HCT116 (cell line): ENCODE data around the gene RARG. TPM values are rescaled to one million over a fixed set of nuclear protein-coding genes. Genes with fewer than 3 reads are reported as not detected.

Source experiments
- ATAC-seq: fragments of 200-7000 bp; cut with Tn5 transposase; 2 replicates; pipeline ENCODE4 v1.9.1; 2020; ENCODE audit warnings: mild to moderate bottlenecking, moderate library complexity
- BruUV-seq: library from RNA; stranded (reverse); fragments of 400-500 nt; replicated peaks from 2 replicates; lab custom pipeline; 2021; lab: Mats Ljungman, UMichigan
- CTCF ChIA-PET: fragments of 300-600 bp; sonication (Branson Sonifier 250); formaldehyde crosslinking; loops from one replicate; lab custom pipeline; 2021; ENCODE audit warnings: antibody characterized with exemption; lab: Charles Lee
- POLR2A ChIA-PET: fragments of 300-600, 350-600 bp; sonication (Branson Sonifier 250); formaldehyde crosslinking; loops from one replicate; lab custom pipeline; 2021; ENCODE audit warnings: antibody characterized with exemption; lab: Charles Lee
- RAD21 ChIA-PET, 2 experiments: fragments of 300-600 bp; sonication (Branson Sonifier 250); formaldehyde crosslinking; loops; one replicate each; lab custom pipeline; 2023; ENCODE audit warnings: low total read pairs in 2 of 2; ENCODE audit not compliant: uncharacterized antibody in 2 of 2, unreplicated experiment in 2 of 2, low non-redundant PET in 1 of 2; lab: Charles Lee
- DNase-seq: peaks from one replicate; pipeline ENCODE4 v3.0.0-alpha.2; 2010; ENCODE audit warnings: low read depth, low spot score
- H2AFZ ChIP-seq: fragments of 200-600 bp; shearing (Covaris generic), sonication (generic); 2 replicates; pipeline ENCODE4 v1.6.1; 2017; ENCODE audit warnings: low read depth, mixed run types, mixed read lengths, antibody characterized with exemption, low read length; ENCODE audit not compliant: poor library complexity, severe bottlenecking
- H3K27ac ChIP-seq: 2 replicates; pipeline ENCODE4 v1.5.1; 2012; ENCODE audit warnings: low read depth, low read length
- H3K27me3 ChIP-seq: fragments of 200-600 bp; sonication (generic); 2 replicates; pipeline ENCODE4 v1.6.1; 2016; ENCODE audit warnings: mixed run types, low read length, mixed read lengths; ENCODE audit not compliant: insufficient read depth
- H3K36me3 ChIP-seq, 2 experiments: fragments of 200-500 bp in 1 of 2; fragments of 200-600 bp in 1 of 2; sonication (Bioruptor generic) in 1 of 2; sonication (generic) in 1 of 2; 2 replicates each; pipeline versions ENCODE4 v1.5.1 to v1.6.1; 2014 to 2016; ENCODE audit warnings: low read length in 2 of 2, inconsistent platforms in 1 of 2, mixed read lengths in 1 of 2, mixed run types in 1 of 2; ENCODE audit not compliant: insufficient read depth in 2 of 2, control insufficient read depth in 1 of 2
- H3K4me1 ChIP-seq, 2 experiments: fragments of 200-600 bp in 1 of 2; sonication (generic) in 1 of 2; 2 replicates each; pipeline versions ENCODE4 v1.5.1 to v1.6.1; 2012 to 2017; ENCODE audit warnings: low read length in 2 of 2, inconsistent platforms in 1 of 2, mild to moderate bottlenecking in 1 of 2, mixed read lengths in 1 of 2, mixed run types in 1 of 2, moderate library complexity in 1 of 2; ENCODE audit not compliant: insufficient read depth in 2 of 2, control insufficient read depth in 1 of 2
- H3K4me2 ChIP-seq: fragments of 200-600 bp; sonication (generic); 2 replicates; pipeline ENCODE4 v1.6.1; 2017; ENCODE audit warnings: mixed run types, low read length, mixed read lengths
- H3K4me3 ChIP-seq, 2 experiments: fragments of 200-600 bp in 1 of 2; sonication (generic) in 1 of 2; replicated peaks in 1 of 2; 2 replicates each; pipeline ENCODE4 v1.5.1; 2011 to 2016; ENCODE audit warnings: low read length in 2 of 2, control low read depth in 1 of 2, low read depth in 1 of 2, mild to moderate bottlenecking in 1 of 2, mixed read lengths in 1 of 2, mixed run types in 1 of 2
- H3K79me2 ChIP-seq: fragments of 200-600 bp; sonication (generic); 2 replicates; pipeline ENCODE4 v1.6.1; 2017; ENCODE audit warnings: mild to moderate bottlenecking, mixed run types, low read length, moderate library complexity, mixed read lengths; ENCODE audit not compliant: insufficient read depth
- H3K9ac ChIP-seq: fragments of 200-600 bp; sonication (generic); 2 replicates; pipeline ENCODE4 v1.6.1; 2016; ENCODE audit warnings: low read length, mixed read lengths
- H3K9me2 ChIP-seq: fragments of 200-600 bp; sonication (generic), shearing (Covaris generic); 2 replicates; pipeline ENCODE4 v1.6.1; 2017; ENCODE audit warnings: mixed run types, mild to moderate bottlenecking, moderate library complexity; ENCODE audit not compliant: insufficient read depth
- H3K9me3 ChIP-seq, 2 experiments: fragments of 200-500 bp in 1 of 2; fragments of 200-600 bp in 1 of 2; sonication (Bioruptor generic) in 1 of 2; sonication (generic) in 1 of 2; 2 replicates each; pipeline ENCODE4 v1.6.1; 2014 to 2017; ENCODE audit warnings: low read length in 2 of 2, mixed read lengths in 2 of 2, inconsistent platforms in 1 of 2, low read depth in 1 of 2, mild to moderate bottlenecking in 1 of 2, mixed run types in 1 of 2, moderate library complexity in 1 of 2; ENCODE audit not compliant: control insufficient read depth in 1 of 2, insufficient read depth in 1 of 2
- H4K20me1 ChIP-seq: fragments of 200-600 bp; sonication (generic), shearing (Covaris generic); 2 replicates; pipeline ENCODE4 v1.6.1; 2017; ENCODE audit warnings: mixed run types, mild to moderate bottlenecking, moderate library complexity; ENCODE audit not compliant: insufficient read depth
- ELF1 ChIP-seq: IDR thresholded peaks from 2 replicates; pipeline ENCODE4 v1.6.1; 2012; ENCODE audit warnings: low read depth, borderline replicate concordance
- JUND ChIP-seq: IDR thresholded peaks from 2 replicates; pipeline ENCODE4 v1.6.1; 2012
- POLR2A ChIP-seq: IDR thresholded peaks from 2 replicates; pipeline ENCODE4 v1.7.0; 2011; ENCODE audit warnings: borderline replicate concordance; ENCODE audit not compliant: insufficient read depth, insufficient read length; ENCODE audit errors: extremely low read depth
- POLR2AphosphoS5 ChIP-seq: IDR thresholded peaks from 2 replicates; pipeline ENCODE4 v1.6.1; 2011; ENCODE audit warnings: mild to moderate bottlenecking, low read depth, low read length, moderate library complexity
- RAD21 ChIP-seq: IDR thresholded peaks from 2 replicates; pipeline ENCODE4 v1.6.1; 2012; ENCODE audit warnings: low read depth, mild to moderate bottlenecking
- SRF ChIP-seq: IDR thresholded peaks from 2 replicates; pipeline ENCODE4 v1.6.1; 2012; ENCODE audit warnings: low read depth
- ZFX ChIP-seq: fragments of 450-650 bp; IDR thresholded peaks from 2 replicates; pipeline ENCODE4 v1.6.1; 2017
- intact Hi-C: fragments of 100-400 bp; cut with micrococcal nuclease; formaldehyde crosslinking; loops from 2 replicates; pipeline ENCODE4 v1.10.0; 2022
- total RNA-seq: library from RNA; stranded (reverse); gene quantifications from one replicate; pipeline ENCODE4 v1.2.1, GENCODE V29; 2021; ENCODE audit not compliant: unreplicated experiment
- TF ChIP-seq, protein P1 (sequence below): IDR thresholded peaks from 2 replicates; pipeline ENCODE4 v1.6.1; 2012; ENCODE audit warnings: low read depth
- TF ChIP-seq, protein P2 (sequence below): IDR thresholded peaks from 2 replicates; pipeline ENCODE4 v1.6.1; 2012

Gene RARG
- total RNA-seq, 1 experiment from 2014 or later = 68.9 TPM

DNA sequence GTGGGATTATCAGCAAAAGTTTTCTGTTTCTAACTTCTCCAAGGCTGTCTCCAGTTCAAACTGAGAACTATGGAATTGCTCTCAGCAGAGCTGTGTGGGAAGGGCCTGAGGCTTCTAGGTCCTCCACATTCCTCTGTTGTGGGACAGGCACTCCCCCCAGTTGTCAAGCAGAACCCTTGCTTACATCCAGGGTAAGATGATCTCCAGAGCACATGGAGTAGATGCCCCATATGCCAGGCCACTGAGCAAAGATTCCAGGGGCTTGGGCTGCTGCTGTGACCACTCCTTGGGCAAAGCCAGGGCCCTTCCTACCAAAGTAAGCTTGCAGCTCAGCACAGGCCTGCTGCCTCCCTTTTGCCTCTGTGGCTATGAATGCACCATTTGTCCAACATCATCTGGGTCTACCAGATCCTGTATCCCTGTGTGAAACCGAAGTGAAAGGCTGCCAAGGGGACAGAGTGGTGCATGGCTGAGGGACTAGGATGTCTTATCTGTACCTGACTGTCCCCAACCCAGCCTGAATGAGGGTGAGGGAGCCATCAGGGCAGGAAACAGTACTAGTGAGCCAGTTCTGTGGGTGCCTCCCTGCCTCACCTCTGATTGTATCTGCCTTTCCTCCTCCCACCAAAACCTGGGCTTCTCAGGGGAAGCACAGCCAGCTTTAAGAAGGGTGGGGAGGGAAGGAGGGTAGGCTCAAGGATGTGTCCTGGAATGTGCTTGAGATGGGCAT is 23.0 kb upstream of the RARG start:
- intact Hi-C loops = no loop called here
- H3K27ac ChIP-seq = no peak overlapping the region
- peaks cover 0 to 2% of the 10 kb centered on the region in 2 experiments; a peak in 2 of 4 replicates for H3K36me3 ChIP-seq
- H2AFZ ChIP-seq = no peak overlapping the region
- H3K27me3 ChIP-seq = no peaks in the 10 kb centered on the region
- DNase-seq = no peak
- H3K9ac ChIP-seq = no peak overlapping the region
- RAD21 ChIA-PET = no interaction called here
- TF ChIP-seq JUND = no peak
- TF ChIP-seq ELF1 = no peak
- TF ChIP-seq POLR2A = no peak
- TF ChIP-seq SRF = no peak
- TF ChIP-seq, protein P1, sequence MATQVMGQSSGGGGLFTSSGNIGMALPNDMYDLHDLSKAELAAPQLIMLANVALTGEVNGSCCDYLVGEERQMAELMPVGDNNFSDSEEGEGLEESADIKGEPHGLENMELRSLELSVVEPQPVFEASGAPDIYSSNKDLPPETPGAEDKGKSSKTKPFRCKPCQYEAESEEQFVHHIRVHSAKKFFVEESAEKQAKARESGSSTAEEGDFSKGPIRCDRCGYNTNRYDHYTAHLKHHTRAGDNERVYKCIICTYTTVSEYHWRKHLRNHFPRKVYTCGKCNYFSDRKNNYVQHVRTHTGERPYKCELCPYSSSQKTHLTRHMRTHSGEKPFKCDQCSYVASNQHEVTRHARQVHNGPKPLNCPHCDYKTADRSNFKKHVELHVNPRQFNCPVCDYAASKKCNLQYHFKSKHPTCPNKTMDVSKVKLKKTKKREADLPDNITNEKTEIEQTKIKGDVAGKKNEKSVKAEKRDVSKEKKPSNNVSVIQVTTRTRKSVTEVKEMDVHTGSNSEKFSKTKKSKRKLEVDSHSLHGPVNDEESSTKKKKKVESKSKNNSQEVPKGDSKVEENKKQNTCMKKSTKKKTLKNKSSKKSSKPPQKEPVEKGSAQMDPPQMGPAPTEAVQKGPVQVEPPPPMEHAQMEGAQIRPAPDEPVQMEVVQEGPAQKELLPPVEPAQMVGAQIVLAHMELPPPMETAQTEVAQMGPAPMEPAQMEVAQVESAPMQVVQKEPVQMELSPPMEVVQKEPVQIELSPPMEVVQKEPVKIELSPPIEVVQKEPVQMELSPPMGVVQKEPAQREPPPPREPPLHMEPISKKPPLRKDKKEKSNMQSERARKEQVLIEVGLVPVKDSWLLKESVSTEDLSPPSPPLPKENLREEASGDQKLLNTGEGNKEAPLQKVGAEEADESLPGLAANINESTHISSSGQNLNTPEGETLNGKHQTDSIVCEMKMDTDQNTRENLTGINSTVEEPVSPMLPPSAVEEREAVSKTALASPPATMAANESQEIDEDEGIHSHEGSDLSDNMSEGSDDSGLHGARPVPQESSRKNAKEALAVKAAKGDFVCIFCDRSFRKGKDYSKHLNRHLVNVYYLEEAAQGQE = no peak
- TF ChIP-seq ZFX = no peak
- TF ChIP-seq POLR2AphosphoS5 = no peak
- TF ChIP-seq, protein P2, sequence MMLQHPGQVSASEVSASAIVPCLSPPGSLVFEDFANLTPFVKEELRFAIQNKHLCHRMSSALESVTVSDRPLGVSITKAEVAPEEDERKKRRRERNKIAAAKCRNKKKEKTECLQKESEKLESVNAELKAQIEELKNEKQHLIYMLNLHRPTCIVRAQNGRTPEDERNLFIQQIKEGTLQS = no peak
- no peak for TF ChIP-seq RAD21
- CTCF ChIA-PET = no interaction called here
- POLR2A ChIA-PET = no interaction called here
- no peak for ATAC-seq
- peaks cover 15 to 23% of the 10 kb centered on the region in 2 experiments for H3K4me1 ChIP-seq
- no peaks in the 10 kb centered on the region for H3K9me2 ChIP-seq
- H3K79me2 ChIP-seq = peaks cover 11% of the 10 kb centered on the region; the same call in 1 of the 2 replicates
- H3K9me3 ChIP-seq = no peaks in the 10 kb centered on the region
- no TSS peak for BruUV-seq
- H3K4me2 ChIP-seq = no peak overlapping the region
- H3K4me3 ChIP-seq = no peak overlapping the region
- H4K20me1 ChIP-seq = no peaks in the 10 kb centered on the region
